ENCODE measurements around the gene GAS7. TPM values are rescaled to one million over a fixed set of nuclear protein-coding genes. Genes with fewer than 3 reads are reported as not detected.

The GAS7 gene
- total and polyA plus RNA-seq, 9 of the 15 experiments (the other 6 are each of a cell fraction or from before 2014, with no cell fraction given): 0.11 to 0.33 TPM; not detected in 7

- Histone ChIP-seq H4K20me1 (replicated peaks; ENCODE audit: control insufficient read depth, insufficient read depth, low read length) (no peaks in the 10 kb centered on the region), H3K27ac (ENCODE audit: extremely low read depth, low read depth, low read length) (no peak overlapping the region), H3K4me1 (replicated peaks in 1 of 2; ENCODE audit: control insufficient read depth in 2 of 2, insufficient read depth in 2 of 2, low read length in 2 of 2) (no peaks in the 10 kb centered on the region), H3K9ac (ENCODE audit: insufficient read depth in 1 of 2, low read depth in 2 of 2, low read length in 2 of 2) (no peak overlapping the region), H3K9me1 (ENCODE audit: control insufficient read depth, insufficient read depth, low read length) (no peaks in the 10 kb centered on the region), H3K36me3 (ENCODE audit: control insufficient read depth, insufficient read depth, low read length) (no peaks in the 10 kb centered on the region), H3K4me3 (no peak overlapping the region), H2AFZ (ENCODE audit: low read depth, low read length) (no peak overlapping the region), H3K4me2 (ENCODE audit: insufficient read depth, low read length) (no peak overlapping the region), H3K27me3 (ENCODE audit: control insufficient read depth in 2 of 2, insufficient read depth in 2 of 2, low read length in 2 of 2) (no peaks in the 10 kb centered on the region; a peak in 2 of 5 replicates), H3K79me2 (ENCODE audit: control insufficient read depth, insufficient read depth, low read length) (no peaks in the 10 kb centered on the region), H3K9me3 (replicated peaks; ENCODE audit: control insufficient read depth, insufficient read depth, low read depth, low read length) (no peaks in the 10 kb centered on the region)
- CTCF ChIA-PET (ENCODE audit: low intra/inter-chr PET ratio): no interaction called here
- POLR2A ChIA-PET: no interaction called here
- DNase-seq (ENCODE audit: extremely low read depth in 1 of 4, low spot score in 3 of 4) (no peak), FAIRE-seq (no peak), ATAC-seq (no peak)
- WGBS (ENCODE audit: insufficient coverage, low coverage, missing lambda C conversion rate): 0% methylated on average over 1 of the region's 2 CpGs
- no TSS peak for BruUV-seq (replicated peaks)
- intact Hi-C loops (cut with micrococcal nuclease) (no loop called here), in situ Hi-C loops (cut with MboI) (no loop called here)
- no peak for TF ChIP-seq SPI1 (IDR thresholded peaks at IDR 0.05; ENCODE audit: borderline replicate concordance, low read depth, low read length)
- TF ChIP-seq SP1 (CRISPR knock-in tag; IDR thresholded peaks at IDR 0.05): no peak
- TF ChIP-seq ZNF324 (CRISPR knock-in tag; IDR thresholded peaks at IDR 0.05): no peak
- no peak for TF ChIP-seq ZNF655 (CRISPR knock-in tag; IDR thresholded peaks at IDR 0.05)
- TF ChIP-seq FOXJ3 (CRISPR knock-in tag; IDR thresholded peaks at IDR 0.05): no peak
- no peak for TF ChIP-seq E2F6 (IDR thresholded peaks at IDR 0.05; ENCODE audit: borderline replicate concordance in 1 of 2, extremely low read depth in 1 of 2, insufficient read depth in 1 of 2, insufficient read length in 1 of 2, low read depth in 1 of 2, low read length in 1 of 2, poor library complexity in 1 of 2, severe bottlenecking in 1 of 2)
- TF ChIP-seq COPS2 (conservative IDR thresholded peaks at IDR 0.05): no peak
- no peak for TF ChIP-seq BRD4 (IDR thresholded peaks at IDR 0.05)
- no peak for TF ChIP-seq ZBTB43 (CRISPR knock-in tag; IDR thresholded peaks at IDR 0.05)
- no peak for TF ChIP-seq ZKSCAN3 (CRISPR knock-in tag; IDR thresholded peaks at IDR 0.05)
- no peak for TF ChIP-seq HMBOX1 (IDR thresholded peaks at IDR 0.05)
- no peak for TF ChIP-seq ZNF644 (tag; IDR thresholded peaks at IDR 0.05; ENCODE audit: low read depth)
- TF ChIP-seq KDM2B (CRISPR knock-in tag; IDR thresholded peaks at IDR 0.05): no peak
- TF ChIP-seq RB1 (IDR thresholded peaks at IDR 0.05; ENCODE audit: low read depth): no peak
- no peak for TF ChIP-seq KLF1 (tag; IDR thresholded peaks at IDR 0.05)
- no peak for TF ChIP-seq MLX (CRISPR knock-in tag; conservative IDR thresholded peaks at IDR 0.05)
Measured at GRCh38 chr17:10139577-10139976, 58.8 kb downstream of the GAS7 start.
